ENCODE measurements around the gene ZNF181.

DNA sequence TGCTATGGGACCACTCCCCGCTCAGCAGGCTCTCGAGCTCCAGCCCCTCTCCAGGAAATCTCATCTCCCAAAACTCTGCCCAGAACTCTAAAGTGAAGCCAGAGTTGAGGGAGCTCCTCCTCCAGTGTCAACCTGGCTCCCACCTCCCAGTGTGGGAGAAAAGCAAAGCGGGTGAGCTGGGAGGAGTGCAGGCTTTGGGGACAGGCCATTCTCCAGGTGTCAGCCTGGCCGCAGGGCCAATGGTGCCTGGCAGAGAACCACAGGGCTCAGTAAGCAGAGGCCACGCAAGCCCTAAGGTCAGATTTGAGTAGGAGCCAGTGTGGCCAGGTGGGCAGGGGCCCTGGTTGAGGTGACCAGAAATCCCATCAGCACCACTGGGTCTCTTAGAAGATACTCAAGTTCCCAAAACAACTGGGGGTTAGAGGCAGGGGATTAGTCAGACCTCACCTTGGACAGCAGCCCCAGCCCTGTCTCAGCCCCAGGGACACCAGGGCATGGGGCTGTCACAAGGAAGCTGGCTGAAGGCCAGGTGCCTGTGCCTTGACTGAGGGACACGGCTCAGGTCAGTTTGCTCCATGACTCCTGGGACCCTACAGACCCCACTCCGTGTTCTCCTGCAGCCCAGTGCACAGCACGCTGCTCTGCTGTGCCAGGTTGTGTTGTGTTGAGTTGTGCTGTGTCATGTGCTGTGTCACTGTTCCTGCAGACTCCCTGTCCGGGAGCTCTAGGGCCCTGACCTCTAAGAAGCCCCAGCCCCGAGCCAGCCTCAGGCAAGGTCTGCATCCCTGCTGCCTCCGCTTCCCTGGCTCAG lies 2.8 kb upstream of the ZNF181 start:
- TF ChIP-seq, protein P1, sequence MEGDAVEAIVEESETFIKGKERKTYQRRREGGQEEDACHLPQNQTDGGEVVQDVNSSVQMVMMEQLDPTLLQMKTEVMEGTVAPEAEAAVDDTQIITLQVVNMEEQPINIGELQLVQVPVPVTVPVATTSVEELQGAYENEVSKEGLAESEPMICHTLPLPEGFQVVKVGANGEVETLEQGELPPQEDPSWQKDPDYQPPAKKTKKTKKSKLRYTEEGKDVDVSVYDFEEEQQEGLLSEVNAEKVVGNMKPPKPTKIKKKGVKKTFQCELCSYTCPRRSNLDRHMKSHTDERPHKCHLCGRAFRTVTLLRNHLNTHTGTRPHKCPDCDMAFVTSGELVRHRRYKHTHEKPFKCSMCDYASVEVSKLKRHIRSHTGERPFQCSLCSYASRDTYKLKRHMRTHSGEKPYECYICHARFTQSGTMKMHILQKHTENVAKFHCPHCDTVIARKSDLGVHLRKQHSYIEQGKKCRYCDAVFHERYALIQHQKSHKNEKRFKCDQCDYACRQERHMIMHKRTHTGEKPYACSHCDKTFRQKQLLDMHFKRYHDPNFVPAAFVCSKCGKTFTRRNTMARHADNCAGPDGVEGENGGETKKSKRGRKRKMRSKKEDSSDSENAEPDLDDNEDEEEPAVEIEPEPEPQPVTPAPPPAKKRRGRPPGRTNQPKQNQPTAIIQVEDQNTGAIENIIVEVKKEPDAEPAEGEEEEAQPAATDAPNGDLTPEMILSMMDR (IDR thresholded peaks at IDR 0.05): no peak
- no peak for TF ChIP-seq MXD4 (CRISPR knock-in tag; IDR thresholded peaks at IDR 0.05; ENCODE audit: borderline replicate concordance)

Data from WTC11 (cell line).